Mucosa of stomach (tissue), 1 donor: Measurements from ENCODE around the gene CFLAR.
"Not testable (repeated sequence)": the region's sequence is repeated elsewhere in the genome, so short reads cannot be mapped to it uniquely, and the experiment has no call there.

ENCODE experiments used
- H3K27me3 ChIP-seq: one replicate; pipeline ENCODE4 v1.7.0; 2013; ENCODE audit warnings: mild to moderate bottlenecking, low read length; ENCODE audit not compliant: control insufficient read depth, insufficient read depth
- H3K36me3 ChIP-seq: one replicate; pipeline ENCODE4 v1.7.0; 2013; ENCODE audit warnings: low read length; ENCODE audit not compliant: control insufficient read depth, insufficient read depth
- H3K4me1 ChIP-seq: one replicate; pipeline ENCODE4 v1.7.0; 2013; ENCODE audit warnings: mild to moderate bottlenecking, low read length; ENCODE audit not compliant: control insufficient read depth, insufficient read depth
- H3K4me3 ChIP-seq: one replicate; pipeline ENCODE4 v1.7.0; 2013; ENCODE audit warnings: low read length
- H3K9ac ChIP-seq: one replicate; pipeline ENCODE4 v1.7.0; 2013; ENCODE audit warnings: mild to moderate bottlenecking, low read length, moderate library complexity
- H3K9me3 ChIP-seq: one replicate; pipeline ENCODE4 v1.7.0; 2013; ENCODE audit warnings: mild to moderate bottlenecking, low read length, moderate library complexity; ENCODE audit not compliant: control insufficient read depth
- donor health status: Pancreatic carcinoma.

Gene CFLAR

DNA sequence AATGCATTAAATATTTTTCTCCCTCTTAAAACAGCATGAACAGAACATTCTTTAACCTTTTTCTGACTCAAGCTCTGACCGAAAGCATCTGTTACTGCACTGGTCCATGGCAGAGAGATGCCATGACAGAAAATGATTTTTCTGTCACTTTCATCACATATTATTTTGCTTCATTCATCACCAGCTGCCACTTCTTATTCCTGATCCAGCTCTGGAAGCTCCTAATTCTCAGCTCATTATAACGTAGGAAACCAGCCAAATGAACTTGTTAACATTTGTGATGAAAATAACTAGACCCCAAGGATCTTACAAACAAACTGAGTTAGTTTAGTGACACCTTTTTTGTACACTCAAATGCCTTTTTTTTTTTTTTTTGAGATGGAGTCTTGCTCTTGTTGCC, 7.6 kb upstream of the CFLAR start:
- Histone ChIP-seq H3K4me3 (no peak overlapping the region), H3K36me3 (no peaks in the 10 kb centered on the region), H3K4me1 (no peaks in the 10 kb centered on the region), H3K9me3 (no peaks in the 10 kb centered on the region), H3K27me3 (no peaks in the 10 kb centered on the region), H3K9ac (no peak overlapping the region)

DNA sequence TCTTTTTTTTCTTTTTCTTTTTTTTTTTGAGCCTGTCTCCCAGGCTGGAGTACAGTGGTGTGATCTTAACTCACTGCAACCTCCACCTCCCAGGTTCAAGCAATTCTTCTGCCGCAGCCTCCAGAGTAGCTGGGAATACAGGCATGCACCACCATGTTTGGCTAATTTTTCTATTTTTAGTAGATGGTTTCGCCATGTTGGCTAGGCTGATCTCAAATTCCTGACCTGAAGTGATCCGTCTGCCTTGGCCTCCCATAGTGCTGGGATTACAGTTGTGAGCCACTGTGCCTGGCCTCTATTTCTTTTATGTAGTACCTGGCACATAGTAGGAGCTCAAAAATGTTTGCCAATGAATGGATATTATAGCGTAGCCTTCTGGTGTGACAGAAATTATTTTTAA, 6.8 kb upstream of the CFLAR start:
- Histone ChIP-seq H3K36me3 (no peaks in the 10 kb centered on the region), H3K27me3 (no peaks in the 10 kb centered on the region), H3K4me3 (no peak overlapping the region), H3K4me1 (no peaks in the 10 kb centered on the region), H3K9ac (no peak overlapping the region), H3K9me3 (no peaks in the 10 kb centered on the region)

DNA sequence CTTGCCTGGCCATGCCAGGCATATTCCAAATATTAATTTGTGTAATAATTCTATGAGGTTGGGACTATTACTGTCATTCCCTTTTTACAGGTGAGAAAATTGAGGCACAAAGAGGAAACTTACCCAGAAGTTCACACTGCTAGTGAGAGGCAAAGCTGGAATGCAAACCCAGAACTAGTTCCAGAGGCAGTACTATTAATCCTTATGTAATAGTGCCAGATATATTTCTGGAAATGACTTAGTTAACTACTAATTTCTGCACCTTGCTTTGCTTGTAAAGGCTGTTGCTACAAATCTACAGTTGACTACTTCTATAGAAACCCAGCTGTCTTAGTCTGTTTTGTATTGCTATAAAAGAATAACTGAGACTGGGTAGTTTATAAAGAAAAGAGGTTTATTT, 5.3 kb upstream of the CFLAR start:
- Histone ChIP-seq H3K4me3 (no peak overlapping the region), H3K9me3 (no peaks in the 10 kb centered on the region), H3K9ac (no peak overlapping the region), H3K36me3 (no peaks in the 10 kb centered on the region), H3K27me3 (no peaks in the 10 kb centered on the region), H3K4me1 (no peaks in the 10 kb centered on the region)

DNA sequence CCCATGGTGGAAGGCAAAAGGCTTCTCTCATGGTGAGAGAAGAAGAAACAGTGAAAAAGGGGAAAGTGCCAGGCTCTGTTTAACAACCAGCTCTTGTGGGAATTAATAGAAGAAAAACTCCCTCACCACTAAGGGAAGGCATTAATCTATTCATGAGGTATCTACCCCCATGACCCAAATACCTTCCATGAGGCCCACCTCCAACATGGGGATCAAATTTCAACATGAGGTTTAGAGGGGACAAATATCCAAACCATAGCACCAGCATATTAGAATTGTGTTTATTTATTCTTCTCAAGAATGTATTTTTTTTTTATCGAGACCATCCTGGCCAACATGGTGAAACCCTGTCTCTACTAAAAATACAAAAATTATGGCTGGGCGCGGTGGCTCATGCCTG, 4.9 kb upstream of the CFLAR start:
- Histone ChIP-seq H3K27me3 (no peaks in the 10 kb centered on the region), H3K9me3 (no peaks in the 10 kb centered on the region), H3K4me3 (no peak overlapping the region), H3K4me1 (no peaks in the 10 kb centered on the region), H3K36me3 (no peaks in the 10 kb centered on the region), H3K9ac (no peak overlapping the region)

DNA sequence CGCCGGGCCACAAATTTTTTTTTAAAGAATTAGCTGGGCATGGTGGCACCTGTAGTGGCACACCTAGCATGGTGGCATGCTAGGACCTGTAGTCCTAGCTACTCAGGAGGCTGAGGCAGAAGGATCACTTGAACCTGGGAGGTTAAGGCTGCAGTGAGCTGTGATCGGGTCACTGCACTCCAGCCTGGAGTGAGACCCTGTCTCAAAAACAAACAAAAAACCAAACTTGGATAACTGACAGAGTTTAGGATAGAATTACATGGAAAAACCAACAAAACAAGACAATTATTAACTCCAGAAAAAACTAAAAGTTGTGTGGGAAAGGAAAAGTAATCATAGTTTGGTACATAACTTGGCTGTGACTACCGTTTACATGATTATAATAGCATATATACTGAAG, 1.6 kb upstream of the CFLAR start:
- no peaks in the 10 kb centered on the region for H3K27me3 ChIP-seq
- no peaks in the 10 kb centered on the region for H3K36me3 ChIP-seq
- no peak overlapping the region for H3K4me3 ChIP-seq
- H3K9ac ChIP-seq, result no peak overlapping the region
- H3K9me3 ChIP-seq, result no peaks in the 10 kb centered on the region
- H3K4me1 ChIP-seq, result peaks cover 2% of the 10 kb centered on the region

DNA sequence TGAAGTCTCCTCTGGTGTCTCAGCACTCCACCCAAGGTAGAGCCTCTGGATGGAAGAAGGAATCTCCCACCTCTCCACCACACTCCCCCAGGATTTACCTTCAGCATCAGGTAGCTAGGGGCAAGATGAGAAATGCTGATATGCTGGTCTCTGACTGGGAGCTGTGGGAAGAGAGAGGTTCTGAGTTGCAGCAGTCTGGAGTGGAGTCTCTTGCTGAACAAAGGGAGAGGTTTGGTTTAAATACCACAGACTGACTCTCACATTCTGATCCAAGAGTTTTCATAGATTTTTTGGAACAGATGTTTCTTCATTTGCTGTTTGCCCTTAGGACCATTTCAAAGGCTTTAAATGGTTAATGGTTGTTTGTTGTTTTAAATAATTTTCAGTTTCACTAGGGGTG, 1.1 kb upstream of the CFLAR start:
- H3K27me3 ChIP-seq, result no peaks in the 10 kb centered on the region
- H3K4me3 ChIP-seq, result no peak overlapping the region
- peaks cover 5% of the 10 kb centered on the region for H3K4me1 ChIP-seq
- no peaks in the 10 kb centered on the region for H3K9me3 ChIP-seq
- no peak overlapping the region for H3K9ac ChIP-seq
- no peaks in the 10 kb centered on the region for H3K36me3 ChIP-seq

DNA sequence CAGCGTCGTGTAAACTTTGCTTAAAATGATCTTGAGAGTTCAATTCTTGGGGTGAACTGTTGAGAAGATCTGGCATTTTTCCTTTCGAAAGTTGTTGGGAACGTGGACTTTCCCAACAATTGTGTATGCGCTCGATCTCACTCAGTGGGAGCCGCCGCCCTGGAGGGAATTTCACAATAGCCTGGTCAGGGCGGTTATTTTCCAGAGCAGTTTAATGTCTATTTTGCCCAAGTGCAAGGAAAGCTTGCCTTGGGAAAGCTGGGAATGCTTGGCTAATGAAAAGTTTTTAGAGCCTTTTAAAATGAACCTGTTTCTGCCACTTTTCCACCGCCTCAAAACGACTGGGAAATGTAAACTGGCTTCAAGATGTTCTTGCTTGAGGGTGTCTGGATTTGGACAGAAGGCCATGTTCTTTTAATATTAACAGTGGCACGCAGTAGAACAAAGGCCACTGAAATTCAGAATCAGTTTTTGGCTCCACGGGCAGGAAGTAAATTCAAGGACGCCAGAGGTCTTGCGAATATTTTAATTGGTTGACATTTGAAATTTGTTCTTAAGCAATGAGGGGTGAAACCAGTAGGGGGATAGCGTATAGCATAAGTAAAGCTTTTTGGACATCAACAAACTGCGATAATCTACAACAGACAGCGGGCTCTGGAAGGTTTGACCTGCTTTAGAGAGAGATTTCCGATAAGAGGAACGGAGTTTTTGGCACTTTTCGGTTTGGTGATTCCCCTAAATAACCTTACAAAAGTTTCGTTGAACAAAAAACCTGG, 1.2 kb downstream of the CFLAR start:
- peak overlapping the region; percentile 88 for H3K9ac ChIP-seq
- peaks cover 5% of the 10 kb centered on the region for H3K4me1 ChIP-seq
- no peaks in the 10 kb centered on the region for H3K9me3 ChIP-seq
- peak overlapping the region; percentile 59 for H3K4me3 ChIP-seq
- no peaks in the 10 kb centered on the region for H3K27me3 ChIP-seq
- no peaks in the 10 kb centered on the region for H3K36me3 ChIP-seq

DNA sequence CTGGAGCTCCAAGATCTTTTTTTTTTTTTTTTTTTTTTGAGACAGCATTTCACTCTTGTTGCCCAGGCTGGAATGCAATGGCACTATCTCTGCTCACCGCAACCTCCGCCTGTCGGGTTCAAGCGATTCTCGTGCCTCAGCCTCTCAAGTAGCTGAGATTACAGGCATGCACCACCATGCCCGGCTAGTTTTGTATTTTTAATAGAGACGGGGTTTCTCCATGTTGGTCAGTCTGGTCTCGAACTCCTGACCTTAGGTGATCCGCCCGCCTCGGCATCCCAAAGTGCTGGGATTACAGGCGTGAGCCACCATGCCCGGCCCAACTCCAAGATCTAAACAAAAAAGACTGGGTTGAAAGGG, 1.8 kb downstream of the CFLAR start:
- not testable (repeated sequence) for H3K4me1 ChIP-seq, H3K36me3 ChIP-seq, H3K27me3 ChIP-seq, H3K9me3 ChIP-seq
- Histone ChIP-seq H3K9ac (peak overlapping the region; percentile 88), H3K4me3 (peak overlapping the region; percentile 59)

DNA sequence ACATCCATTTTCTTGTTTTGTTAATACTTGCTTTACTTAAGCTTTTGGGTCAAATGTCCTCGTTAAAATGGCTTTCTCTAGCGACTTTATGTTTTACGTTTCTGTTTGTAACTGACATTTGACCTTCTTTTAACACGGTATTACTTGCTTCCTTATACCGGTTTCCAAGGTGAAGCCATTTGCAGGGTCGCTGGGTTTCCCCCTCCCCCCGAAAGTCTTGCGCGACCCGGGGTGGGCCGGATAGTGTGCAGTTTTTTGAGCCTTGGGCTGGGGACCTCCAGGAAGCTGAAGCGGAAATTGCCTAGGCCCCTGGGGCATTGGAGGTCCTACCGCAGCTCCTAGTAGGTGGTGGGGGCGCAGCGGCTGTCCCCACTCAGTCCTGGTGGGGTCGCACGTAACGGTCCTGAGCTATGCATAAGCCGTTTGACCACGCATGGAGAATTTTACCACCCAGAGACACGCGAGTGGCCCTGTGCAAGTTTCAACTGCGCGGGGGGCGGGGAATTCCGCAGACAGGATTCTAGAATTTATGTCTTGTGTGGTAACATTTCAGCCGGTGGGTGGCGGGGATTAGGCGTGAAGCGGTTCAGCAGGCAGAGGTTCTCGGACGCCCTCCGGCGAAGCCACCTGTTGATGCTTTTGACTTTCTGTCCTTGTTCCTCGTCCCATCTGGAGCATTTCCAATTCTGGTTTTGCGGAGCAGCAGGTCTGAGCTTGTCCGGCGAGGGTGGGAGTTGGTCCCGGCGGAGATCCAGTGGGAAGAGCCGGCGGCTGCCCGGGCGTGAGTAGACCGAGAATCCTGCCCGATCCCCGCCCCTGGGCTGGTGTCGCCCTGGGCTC, 2.4 kb downstream of the CFLAR start:
- peak overlapping the region; percentile 88 for H3K9ac ChIP-seq
- H3K4me1 ChIP-seq, result peaks cover 5% of the 10 kb centered on the region
- peak overlapping the region; percentile 59 for H3K4me3 ChIP-seq
- no peaks in the 10 kb centered on the region for H3K36me3 ChIP-seq
- no peaks in the 10 kb centered on the region for H3K27me3 ChIP-seq
- H3K9me3 ChIP-seq, result no peaks in the 10 kb centered on the region

DNA sequence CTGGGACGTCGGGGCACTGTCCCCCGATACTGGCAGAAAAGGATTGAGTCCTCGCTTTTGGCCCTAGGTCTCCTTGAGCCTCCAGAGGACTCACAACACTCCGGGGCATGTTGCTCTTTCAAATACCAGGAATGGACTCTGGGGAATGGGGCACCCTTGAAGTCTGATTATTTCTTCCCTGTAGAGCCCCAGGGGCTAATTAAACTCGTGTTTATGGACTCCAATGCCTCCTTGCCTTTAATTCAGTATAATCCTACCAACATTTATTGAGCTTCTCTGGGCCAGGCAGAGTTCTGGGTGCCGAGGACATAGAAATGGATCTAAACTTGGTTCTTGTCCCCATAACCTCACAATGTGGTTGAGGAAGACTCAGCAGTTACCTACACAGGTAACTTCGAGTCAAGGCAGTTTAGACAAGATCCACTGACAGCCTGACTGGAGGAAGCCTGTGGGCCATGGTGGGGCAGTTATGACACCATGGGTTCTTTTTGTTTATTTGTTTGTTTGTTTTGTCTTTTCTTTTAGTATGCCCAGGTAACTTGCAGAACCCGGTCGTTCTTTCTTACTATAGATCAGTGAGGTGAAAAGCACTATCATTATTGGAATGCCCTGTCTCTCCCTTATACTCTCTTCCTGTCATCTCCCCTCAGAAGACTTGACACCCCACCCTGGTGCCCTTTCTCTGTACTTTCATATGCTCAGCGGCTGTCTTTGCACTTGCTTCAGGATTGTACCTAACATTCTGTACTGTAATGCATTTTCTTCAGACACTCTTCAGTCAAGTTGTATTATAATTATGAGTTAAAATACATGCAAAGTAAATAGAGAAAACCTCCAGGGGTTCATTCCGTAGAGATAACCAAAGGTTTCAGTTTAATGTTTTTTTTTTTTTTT, 3.2 kb downstream of the CFLAR start:
- Histone ChIP-seq H3K36me3 (no peaks in the 10 kb centered on the region), H3K9ac (peak overlapping the region; percentile 88)

DNA sequence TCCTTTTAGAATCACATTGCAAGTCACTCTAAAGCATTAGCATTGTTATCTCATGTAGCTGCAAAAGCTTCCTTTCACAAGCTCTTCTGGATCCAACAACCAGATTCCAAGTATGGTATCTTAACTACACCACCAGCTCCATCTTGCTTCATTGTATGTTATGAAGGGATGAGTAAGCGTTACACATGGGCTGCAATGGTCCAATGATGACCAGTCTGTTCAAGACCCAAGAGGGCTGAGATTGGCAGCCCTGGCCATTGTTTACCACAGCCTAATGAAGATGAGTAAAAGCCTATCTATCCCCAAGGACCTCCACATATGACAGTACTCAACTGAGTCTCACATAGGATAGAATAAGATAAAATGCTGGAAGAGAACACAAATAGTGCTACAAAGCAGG, 6.3 kb downstream of the CFLAR start:
- H3K9ac ChIP-seq, result no peak overlapping the region
- H3K27me3 ChIP-seq, result no peaks in the 10 kb centered on the region
- peaks cover 42% of the 10 kb centered on the region for H3K4me1 ChIP-seq
- no peaks in the 10 kb centered on the region for H3K36me3 ChIP-seq
- no peaks in the 10 kb centered on the region for H3K9me3 ChIP-seq
- H3K4me3 ChIP-seq, result no peak overlapping the region

More for the DNA sequence above, 3.2 kb downstream of the CFLAR start:
- H3K9me3 ChIP-seq, result no peaks in the 10 kb centered on the region
- H3K4me1 ChIP-seq, result peaks cover 12% of the 10 kb centered on the region
- peak overlapping the region; percentile 59 for H3K4me3 ChIP-seq
- H3K27me3 ChIP-seq, result no peaks in the 10 kb centered on the region
